ENCODE data around the gene IL20.

DNA sequence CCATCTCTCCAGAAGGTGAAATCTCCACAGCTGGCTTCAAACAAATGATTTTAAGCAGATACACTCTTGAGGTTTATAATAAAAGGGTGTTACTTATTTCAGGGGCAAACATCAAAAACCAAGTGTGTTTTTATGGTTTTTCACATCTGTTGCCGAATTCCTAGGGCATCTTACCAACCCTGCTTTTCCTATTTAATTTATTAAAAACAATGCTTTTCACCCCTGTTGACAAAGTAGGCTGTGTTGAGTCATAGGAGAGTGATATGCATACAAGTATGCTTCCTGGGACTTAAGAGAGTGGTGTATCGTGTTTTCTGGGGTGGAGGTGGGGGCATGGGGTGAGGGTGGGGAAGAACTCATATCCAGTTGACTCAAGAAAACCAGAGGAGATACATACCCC lies 29.3 kb upstream of the IL20 start:
- TF ChIP-seq, protein P1, sequence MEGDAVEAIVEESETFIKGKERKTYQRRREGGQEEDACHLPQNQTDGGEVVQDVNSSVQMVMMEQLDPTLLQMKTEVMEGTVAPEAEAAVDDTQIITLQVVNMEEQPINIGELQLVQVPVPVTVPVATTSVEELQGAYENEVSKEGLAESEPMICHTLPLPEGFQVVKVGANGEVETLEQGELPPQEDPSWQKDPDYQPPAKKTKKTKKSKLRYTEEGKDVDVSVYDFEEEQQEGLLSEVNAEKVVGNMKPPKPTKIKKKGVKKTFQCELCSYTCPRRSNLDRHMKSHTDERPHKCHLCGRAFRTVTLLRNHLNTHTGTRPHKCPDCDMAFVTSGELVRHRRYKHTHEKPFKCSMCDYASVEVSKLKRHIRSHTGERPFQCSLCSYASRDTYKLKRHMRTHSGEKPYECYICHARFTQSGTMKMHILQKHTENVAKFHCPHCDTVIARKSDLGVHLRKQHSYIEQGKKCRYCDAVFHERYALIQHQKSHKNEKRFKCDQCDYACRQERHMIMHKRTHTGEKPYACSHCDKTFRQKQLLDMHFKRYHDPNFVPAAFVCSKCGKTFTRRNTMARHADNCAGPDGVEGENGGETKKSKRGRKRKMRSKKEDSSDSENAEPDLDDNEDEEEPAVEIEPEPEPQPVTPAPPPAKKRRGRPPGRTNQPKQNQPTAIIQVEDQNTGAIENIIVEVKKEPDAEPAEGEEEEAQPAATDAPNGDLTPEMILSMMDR (IDR thresholded peaks at IDR 0.05): no peak
- no peak for TF ChIP-seq POLR2A (IDR thresholded peaks at IDR 0.05)
